22Rv1 (cell line): ENCODE results near the gene DNASE1.

Experiments
- H3K27ac ChIP-seq: fragments of 450-650 bp; 2 replicates; pipeline ENCODE4 v1.5.1; 2017
- CTCF ChIP-seq: fragments of 450-650 bp; IDR thresholded peaks from 2 replicates; pipeline ENCODE4 v1.5.1; 2017; ENCODE audit warnings: mild to moderate bottlenecking
- ZFX ChIP-seq: fragments of 450-650 bp; IDR thresholded peaks from 2 replicates; pipeline ENCODE4 v1.6.1; 2017; ENCODE audit warnings: antibody characterized with exemption, borderline replicate concordance

DNASE1 gene

GRCh38 chr16:3677994-3678393, 23.5 kb downstream of the DNASE1 start:
- TF ChIP-seq CTCF (no peak), ZFX (no peak)
- no peak overlapping the region for H3K27ac ChIP-seq

- no peak for TF ChIP-seq ZFX
- TF ChIP-seq CTCF: no peak
- H3K27ac ChIP-seq: no peak overlapping the region
Observed at GRCh38 chr16:3681206-3681605, 26.7 kb downstream of the DNASE1 start.

- TF ChIP-seq CTCF: no peak
- no peak for TF ChIP-seq ZFX
- no peak overlapping the region for H3K27ac ChIP-seq
Observed at GRCh38 chr16:3687021-3687420, 32.5 kb downstream of the DNASE1 start.

GRCh38 chr16:3687792-3688191, 33.3 kb downstream of the DNASE1 start:
- no peak overlapping the region for H3K27ac ChIP-seq
- TF ChIP-seq ZFX: no peak
- no peak for TF ChIP-seq CTCF

GRCh38 chr16:3689731-3690130, 35.2 kb downstream of the DNASE1 start:
- TF ChIP-seq CTCF: no peak
- no peak for TF ChIP-seq ZFX
- H3K27ac ChIP-seq: no peak overlapping the region

- TF ChIP-seq CTCF: peak; percentile 95
- no peak for TF ChIP-seq ZFX
- H3K27ac ChIP-seq: no peak overlapping the region
Observed at GRCh38 chr16:3690470-3690928, 36.0 kb downstream of the DNASE1 start.

- no peak for TF ChIP-seq CTCF
- TF ChIP-seq ZFX: no peak
- no peak overlapping the region for H3K27ac ChIP-seq
Observed at GRCh38 chr16:3690980-3691720, 36.7 kb downstream of the DNASE1 start.
